Glomerular visceral epithelial cell (primary cell): ENCODE data around the gene CMYA5.

ENCODE experiments used
- DNase-seq: peaks from one replicate; pipeline ENCODE4 v3.0.0-alpha.2; 2016; ENCODE audit errors: extremely low spot score

Gene CMYA5

DNA sequence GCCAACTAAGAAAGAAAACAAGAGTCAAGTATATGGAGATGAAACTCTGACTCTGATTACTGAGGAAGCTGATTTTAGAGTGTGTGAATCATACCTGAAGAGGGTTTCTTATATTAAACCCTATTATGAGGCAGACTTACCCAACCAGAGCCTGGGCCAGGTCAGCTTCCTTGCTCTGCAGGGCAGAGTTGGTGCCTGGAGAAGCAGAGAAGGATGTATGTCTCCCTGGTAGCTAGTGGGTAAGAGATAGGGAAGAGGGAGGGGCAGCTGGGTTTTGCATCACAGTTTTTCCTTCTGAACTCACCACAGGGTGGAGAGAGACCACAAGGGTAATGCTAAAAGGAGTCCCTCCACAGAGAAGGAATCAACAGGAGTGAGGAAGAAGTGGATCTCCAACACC is 104.1 kb downstream of the CMYA5 start:
- no peak for DNase-seq

DNA sequence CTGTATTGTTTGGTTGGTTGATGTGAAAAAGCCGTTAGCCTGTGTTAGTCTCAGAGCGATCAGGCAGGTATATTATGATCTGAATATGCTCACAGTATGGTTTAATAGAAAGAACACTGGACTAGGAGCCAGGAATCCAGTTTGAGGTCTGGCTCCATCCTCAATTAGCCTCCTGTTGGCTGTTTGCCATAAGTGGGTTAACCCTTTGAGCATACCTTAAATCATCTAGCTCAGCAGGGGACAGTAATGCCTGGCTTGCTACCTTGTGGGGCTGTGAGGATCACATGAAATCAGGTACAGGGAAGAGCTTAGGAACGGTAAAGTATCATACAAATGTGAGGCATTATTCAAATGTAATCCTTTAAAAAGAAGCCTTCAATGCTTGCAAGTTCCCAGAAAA is 104.7 kb downstream of the CMYA5 start:
- no peak for DNase-seq

DNA sequence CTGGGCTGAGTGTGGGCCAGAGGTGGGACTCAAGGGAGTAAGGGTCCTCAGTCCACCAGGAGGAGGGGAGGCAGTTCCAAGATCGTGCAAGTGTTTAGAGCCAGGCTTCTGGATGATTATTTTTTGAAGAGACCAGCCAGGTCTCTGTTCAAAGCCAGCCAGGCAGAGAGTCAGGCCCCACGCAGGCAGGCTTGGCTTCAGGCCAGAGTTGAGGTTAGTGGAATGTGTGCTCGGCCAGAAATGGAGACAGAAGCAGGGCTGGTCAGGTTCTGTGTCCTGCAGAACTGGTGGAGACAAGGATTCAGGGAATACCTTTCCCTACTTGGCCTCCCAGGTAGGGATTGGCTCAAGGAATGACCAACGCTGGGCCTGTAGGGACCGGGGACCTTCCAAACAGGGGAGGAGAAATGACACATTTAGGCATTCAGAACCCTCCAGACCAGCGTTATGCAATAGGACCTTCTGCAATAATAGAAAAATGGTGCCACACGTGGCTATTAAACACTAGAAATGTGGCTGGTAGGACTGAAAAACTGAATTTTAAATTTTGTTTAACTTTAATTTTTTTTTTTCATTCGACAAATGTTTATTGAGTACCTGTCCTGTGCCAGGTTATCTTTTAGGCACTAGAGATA is 106.2 kb downstream of the CMYA5 start:
- peak; percentile 78 for DNase-seq

DNA sequence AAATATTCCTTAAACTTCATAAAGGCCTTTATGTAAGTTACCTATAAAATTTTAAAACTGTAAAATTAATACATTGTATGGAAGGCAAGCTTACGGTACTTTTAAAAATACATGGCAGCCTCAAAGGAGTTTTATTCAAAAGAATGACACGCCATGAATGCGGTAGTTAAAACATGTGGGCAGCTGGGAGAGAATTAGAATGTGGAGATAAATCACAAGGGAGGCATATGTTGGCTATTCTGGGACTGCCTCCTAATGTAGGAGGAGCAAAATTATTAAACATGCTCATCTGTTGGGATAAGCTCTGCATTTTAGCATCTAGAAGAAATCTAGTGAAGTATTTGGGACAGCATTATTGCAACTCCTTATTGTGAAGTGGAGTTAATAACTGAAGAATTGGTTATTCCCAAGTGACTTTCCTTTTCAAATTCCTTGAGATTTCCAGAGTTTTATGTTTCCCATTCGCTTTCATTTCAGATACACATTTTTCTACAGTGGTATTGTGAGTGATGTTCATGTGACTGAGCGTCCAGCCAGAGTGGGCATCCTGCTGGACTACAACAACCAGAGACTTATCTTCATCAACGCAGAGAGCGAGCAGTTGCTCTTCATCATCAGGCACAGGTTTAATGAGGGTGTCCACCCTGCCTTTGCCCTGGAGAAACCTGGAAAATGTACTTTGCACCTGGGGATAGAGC is 109.4 kb downstream of the CMYA5 start:
- DNase-seq, result no peak

DNA sequence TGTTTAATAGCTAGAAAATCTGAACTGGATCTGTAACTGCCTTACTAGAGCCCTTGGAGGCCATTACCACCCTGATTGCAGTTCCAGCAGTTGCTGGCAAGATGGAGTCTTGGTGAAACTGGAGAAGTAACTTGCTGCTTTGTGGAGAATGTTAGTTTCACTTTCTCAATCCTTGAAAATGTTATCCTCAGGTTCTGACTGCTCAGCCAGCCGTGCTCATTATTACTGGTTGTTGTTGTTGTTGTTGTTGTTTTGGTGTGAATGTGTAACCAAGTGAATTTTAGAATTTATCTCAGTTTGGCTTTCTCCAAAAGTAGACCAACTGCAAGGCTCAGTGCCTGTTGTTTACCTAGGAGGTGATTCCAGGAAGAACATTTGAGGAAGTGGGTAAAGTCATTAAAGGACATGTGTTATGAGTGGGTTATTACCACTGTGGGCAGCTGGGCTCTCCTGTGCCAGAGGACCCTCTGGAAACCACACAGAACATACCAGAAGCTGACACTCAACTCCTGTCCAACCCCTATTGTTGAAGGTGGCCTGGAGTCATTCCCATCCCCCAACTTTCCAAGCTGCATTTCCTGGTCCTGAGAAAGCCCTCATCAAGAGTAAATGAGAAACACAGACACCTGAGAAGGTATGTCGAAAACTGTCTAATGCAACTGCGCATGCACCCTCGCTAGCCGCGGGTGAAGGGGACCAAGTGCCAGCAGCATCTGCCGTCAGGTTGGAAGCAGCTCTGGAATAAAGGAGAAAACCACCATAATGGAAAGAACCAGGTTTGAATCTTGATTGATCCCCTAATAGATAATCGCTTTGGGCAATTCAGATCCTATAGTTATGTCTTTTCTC is 111.6 kb downstream of the CMYA5 start:
- DNase-seq, result no peak

DNA sequence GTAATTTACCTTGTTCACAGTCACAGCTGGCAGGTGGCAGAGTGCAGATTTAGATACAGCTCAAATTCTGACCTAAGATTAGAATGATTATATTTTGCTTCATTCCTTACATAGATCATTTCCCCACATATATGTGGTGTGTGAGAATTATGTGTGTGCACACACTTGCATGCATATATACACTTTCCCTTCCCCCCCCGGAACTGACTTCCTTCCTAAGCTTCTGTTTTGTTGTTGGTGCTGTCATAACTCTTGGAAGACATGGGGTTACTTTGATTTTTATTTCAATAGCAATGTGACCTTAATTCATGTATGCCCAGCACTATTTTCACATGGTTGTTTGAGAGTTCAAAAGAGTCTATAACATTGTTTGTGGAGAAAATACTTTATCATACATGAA is 112.8 kb downstream of the CMYA5 start:
- no peak for DNase-seq

DNA sequence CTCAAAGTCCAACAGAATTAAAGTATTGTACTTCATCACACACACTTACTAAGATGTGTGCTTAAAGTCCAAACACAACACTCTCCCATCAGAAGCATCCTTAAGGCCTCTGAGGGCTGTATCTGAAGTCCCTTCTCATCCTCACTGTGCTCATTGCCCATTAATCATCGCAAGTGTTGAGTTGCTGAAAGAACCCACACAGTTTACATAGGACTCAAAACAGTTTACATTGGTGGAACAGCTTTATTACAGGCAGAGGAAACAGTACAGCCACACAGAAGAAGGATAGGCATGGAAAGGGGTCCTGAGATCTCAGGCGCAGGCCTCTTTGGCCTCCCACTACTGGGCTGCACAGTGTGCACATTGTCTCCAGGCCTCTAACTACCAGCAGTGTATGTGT is 113.4 kb downstream of the CMYA5 start:
- no peak for DNase-seq

DNA sequence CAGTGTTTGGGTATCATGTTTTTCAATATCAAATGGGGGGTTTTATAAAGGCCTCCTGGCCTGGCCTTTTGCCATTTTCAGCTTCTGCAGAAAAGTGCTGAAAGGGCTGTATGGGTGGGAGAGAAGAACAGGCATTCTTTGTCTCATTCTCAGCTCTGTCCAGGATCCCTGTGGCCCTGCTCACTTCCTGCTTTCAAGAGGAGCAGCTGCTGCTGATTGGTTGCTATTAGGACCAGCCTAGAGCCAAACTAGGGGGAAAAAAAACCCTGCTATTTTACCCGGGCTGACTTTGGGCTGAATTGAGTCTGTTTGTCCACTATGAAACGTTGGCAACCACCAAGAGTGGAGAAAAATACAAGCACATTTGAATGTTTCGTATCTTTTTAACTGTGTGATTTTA is 117.1 kb downstream of the CMYA5 start:
- DNase-seq, result no peak

DNA sequence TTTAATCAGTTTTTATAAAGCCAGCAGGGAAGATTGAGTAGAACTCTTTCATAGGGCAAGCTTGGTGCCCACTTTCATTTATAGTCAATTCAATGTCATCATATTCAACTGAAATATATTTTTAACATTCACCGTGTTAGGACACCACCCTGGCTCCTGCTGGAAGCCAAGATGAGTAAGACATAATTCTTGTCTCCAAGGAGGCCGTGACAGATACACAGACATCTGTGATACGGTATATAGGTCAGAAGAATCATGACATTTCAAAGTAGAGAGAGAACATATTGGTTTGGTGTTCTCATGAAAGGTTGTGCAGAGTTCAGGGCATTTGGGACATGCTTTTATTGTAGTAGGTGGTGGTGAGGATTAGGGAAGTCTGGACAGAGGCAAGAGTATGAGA is 120.1 kb downstream of the CMYA5 start:
- DNase-seq, result no peak

DNA sequence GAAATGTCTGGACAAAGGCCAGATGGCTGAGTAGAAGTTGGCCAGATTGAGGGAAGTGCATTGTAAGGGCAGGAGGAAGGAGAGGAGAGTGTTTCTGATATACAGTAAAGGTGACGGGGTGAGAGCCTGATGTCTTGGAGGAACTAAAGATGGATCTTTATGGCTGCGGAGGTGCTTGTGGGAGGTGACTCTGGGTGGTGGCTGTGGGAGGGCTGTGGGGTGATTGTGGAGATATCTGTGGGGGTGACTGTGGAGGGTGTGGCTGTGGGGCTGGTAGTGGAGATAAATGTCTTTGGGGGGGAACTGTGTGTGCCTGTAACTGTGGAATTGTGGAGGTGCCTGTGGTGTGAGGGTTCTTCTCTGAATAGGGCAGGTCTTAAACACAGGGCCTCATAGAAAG is 121.4 kb downstream of the CMYA5 start:
- no peak for DNase-seq

DNA sequence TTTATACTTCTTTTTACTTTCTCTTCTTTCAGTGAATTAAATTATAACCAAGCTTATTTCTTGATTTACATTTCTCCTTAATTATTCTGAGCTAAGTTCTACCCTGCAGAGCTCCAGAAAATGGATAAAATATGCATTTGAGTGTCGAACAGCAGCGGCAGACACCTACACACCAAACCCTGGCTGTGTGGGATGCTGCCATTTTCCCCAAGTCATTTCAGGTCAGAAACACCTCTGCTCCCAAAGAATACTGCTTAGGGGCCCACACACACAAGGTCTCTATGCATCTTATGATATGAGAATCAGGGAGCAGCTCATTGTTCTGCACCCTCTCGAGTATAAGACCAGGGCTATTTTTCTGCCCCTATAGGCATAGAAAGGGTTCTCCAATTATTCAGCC is 122.3 kb downstream of the CMYA5 start:
- DNase-seq, result no peak

DNA sequence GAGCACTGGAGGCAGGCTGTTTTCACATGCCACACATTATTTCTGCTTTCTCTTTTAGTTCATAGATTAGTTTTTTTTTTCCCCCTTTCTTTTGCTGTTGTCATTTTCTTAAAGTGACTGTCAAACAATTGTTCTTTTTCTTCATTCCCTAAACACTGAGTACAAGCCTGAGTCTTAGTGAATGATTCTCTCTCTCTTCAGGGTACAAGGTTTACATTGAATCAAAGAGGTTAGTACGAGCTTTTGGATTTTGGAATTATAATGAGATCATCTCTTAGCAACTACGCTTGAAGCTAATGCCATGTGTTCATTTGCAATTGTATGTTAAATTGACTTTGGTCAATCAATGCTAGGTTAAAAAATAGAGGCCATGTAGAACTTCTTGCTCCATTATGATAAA is 125.1 kb downstream of the CMYA5 start:
- DNase-seq, result no peak

DNA sequence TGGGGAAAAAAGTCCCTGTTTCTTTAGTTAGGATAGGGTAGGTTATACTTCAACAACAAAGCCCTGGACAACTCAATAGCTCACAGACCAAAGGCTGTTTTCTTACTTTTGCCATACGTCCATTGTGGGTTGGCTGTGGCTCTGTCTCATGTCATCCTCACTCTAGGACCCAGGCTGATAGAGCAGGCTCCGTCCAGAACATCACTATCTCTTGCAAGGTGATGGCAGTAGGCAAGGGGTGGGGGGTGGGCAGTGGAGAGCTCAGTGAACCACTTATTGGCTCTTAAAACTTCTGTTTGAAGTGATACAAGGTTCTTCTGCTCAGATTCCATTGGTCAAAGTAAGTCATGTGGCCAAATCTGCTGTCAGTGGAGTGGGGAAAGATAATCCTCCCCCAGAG is 126.4 kb downstream of the CMYA5 start:
- no peak for DNase-seq

DNA sequence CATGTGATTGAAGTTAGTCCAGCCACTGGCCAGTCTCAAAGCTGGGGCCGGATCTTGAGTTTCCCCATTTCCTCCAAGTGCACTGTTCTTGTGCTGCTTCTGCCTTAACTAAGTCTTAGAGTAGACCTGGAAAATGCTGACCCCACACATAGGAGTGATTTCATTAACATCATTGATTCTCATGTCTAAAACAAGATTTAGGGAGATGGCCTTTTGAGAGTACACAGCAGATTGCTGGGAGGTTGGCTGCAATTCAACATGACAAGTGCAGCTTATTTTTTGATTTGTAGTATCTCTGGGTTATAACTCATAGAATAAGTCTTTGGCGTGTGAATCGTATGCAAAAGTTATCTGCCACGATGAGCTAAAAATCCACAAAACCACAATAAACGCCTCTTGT is 131.0 kb downstream of the CMYA5 start:
- no peak for DNase-seq

DNA sequence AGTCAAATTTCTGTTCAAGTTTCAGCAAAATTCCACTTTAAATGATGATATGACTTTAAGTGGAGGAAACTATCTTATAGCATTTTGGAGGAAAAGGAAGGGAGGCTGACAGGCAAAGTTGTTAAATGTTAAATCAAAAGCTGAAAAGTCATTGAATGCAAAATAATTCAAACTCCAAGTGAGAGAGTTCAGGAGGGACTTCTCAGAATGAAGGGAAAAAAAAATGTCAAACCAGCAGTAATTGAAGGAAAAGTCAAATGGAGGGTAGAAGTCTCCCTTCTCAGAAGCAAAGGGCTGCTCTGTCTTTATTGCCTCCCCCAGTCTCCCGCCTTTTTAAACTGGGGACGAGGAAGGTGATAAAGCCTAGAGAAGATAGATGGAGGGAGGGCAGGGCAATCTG is 134.8 kb downstream of the CMYA5 start:
- no peak for DNase-seq

DNA sequence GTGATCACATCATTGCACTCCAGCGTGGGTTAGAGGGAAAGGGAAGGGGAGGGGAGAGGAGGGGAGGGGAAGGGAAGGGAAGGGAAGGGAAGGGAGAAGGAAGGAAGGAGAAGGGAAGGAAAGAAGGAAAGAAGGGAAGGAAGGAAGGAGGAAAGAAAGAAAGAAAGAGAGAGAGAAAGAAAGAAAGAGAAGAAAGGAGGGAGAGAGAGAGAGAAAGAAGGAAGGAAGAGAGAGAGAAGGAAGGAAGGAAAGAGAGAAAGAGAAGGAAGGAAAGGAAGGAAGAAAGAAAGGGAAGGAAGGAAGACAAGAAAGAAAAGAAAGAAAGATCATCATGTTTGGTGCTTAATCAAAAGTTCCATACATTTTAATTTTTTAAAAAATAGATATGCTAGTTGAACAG is 136.2 kb downstream of the CMYA5 start:
- no peak for DNase-seq

DNA sequence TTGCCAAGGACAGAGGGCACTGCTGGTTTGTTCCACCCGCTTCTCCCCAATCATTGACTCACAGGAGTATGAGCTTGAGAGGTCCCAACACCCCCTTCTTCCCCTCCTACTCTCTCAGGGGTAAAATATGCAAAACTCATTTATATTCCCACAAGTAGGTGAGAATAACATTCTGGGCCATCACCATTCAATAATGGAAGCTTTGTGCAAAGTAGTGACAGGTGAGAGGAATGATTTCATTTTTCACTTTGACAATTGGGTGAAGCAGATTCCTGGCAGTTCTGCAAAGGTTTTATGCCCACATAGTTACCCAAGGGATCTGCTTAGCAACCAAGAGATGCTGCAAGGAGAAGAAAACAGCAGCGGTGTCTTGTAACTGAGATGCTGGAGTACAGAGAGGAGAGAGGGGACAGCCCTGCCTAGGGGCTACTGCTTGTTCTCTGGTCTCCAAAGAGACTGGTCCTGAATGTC is 137.6 kb downstream of the CMYA5 start:
- DNase-seq, result no peak

DNA sequence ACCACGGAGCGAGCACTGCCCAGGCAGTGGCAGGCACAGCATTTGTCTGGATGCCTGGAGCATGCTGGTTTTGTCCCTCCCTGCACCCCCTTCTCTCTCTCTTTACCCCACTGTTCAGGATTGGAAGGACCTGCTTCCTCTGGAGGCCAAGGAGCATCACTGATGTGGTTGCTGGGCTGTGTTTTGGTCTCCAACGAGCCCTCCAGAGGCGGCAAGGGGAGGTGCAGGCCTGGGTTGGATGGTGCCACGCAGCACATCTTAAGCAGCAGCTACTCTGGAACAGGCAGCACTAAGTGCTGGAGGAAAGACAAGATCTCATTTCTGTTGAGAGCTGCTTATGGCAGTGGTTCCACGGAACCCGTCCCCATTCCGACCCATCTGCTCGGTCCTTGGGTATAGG is 139.6 kb downstream of the CMYA5 start:
- no peak for DNase-seq

DNA sequence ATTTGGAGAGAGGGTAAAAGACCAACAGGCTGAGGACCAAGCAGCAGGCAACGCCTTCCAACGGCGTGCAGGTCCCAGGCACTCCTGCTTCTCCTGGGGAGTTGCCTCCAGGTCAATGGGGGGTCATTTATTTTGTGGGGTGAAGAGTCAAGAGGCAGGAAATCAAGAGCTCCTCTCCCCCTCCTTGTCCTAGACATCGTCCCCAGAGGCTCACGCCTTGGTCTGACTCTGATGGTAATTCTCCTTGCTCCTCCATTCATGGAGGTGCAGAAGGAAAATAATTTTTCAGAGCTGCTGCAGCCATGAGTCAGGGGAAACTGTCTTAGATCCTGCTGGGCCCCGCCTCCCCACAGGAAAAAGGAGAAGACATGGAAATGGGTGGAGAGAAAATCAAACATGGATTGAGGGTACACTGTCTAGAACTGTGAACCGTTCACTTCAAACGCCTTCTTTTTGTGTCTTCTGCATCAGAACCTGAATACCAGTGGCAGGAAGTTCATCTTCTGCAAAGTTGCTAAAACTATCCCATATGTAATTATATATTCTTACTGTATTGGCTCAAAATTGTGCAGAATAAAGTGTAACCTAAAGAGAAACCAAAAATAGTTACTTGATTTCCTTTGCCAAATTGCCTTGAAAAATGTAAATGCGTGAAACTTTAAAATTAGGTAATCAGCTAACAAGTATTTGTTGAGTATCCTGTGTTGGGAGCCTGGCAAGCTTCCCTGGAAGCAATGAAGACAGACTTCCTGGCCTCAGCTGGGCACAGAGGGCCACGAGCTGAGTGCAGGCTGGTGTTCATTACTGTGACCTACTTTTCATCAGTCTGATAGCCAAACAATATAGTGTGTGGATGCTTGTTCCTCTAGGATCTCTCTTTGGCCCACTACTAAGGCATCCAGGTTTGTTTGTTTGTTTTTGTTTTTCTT is 142.0 kb downstream of the CMYA5 start:
- no peak for DNase-seq

DNA sequence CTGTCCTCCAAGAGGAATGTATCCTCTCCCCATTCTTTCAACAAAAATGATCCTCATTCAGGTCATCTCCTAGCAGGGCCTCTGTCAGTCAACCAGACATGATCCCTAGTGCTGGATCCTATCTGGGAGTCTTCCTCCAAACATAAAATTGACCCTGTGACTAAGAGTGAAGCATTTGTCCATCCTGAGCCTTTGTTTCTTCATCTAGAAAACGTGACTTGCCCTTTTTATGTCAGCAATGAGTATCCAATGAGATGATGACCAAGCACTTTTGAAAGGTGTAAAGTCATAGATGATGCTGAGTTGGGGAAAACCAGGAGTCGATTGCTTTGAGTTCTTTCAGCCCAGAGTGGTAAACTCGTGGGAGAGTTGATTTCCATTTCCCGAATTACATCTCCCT is 143.3 kb downstream of the CMYA5 start:
- DNase-seq, result no peak

DNA sequence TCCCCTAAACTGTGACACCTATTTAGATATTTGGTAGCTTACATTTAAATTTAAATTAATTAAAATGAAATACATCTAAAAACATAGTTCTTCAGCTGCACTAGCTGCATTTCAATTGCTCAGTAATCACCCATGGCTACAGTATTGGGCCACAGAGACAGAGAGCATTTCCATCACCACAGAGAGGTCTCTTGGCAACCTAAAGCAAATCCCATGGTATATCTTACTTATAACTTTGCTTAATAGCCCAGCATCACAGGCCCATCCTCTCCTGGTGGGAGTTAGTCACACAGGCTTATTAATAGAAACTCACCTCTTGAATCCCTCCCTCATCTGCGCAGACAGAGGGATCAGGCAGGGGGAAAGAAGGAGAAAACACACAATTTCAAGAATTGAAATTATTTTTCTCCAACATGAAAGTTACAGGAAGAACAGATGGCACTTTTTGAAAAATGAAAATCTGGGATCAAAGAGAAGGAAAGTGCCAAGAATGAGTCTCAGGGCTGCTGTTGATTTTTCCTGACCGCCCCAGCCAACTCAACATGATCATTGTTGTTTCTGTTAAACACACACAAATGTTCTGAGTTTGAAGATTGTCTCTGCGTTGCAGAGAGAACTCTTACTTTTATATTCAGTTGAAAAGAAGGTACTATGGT is 144.6 kb downstream of the CMYA5 start:
- DNase-seq, result no peak
